Stimulated activated CD8-positive, alpha-beta memory T cell treated with anti-CD3 and anti-CD28 coated beads, Interleukin-4, amount 100 ng/mL, for 1 hour (primary cell): ENCODE measurements around the gene KCNH2.

Source experiments
- DNase-seq, 2 donors: peaks; one replicate each; pipeline ENCODE4 v3.0.0-alpha.2; 2020; ENCODE audit warnings: low read depth in 2 of 2, low spot score in 1 of 2

The KCNH2 gene

DNA sequence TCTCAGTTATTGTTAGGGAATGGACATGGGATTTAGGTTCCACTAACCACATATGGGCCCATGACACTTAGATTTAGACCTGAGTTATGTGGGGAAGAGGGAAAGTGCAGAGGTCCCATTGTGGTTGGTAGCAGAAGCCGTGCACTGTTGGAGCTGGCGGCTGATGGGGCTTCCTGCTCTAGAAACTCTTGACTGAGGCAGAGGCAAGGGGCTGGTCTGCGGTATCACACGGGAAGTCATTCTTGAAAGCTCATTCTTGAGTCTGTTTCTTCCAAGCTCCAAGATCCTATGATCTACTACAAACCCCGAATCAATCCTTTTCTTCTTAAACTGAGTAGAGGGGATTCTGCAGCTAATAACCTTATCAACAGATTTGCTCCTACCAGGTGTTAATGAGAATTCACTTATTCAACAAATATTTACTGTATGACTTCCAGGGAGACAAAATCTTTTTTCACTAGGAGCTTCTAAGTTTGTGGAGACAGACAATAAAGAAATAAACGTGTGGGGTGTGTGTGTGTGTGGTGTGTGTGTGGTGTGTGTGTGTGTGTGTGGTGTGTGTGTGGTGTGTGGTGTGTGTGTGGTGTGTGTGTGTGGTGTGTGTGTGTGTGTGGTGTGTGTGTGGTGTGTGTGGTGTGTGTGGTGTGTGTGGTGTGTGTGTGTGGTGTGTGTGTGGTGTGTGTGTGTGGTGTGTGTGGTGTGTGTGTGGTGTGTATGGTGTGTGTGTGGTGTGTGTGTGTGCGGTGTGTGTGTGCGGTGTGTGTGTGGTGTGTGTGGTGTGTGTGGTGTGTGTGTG is 68.7 kb downstream of the KCNH2 start:
- DNase-seq = peak; percentile 13 to 17

- no peak for DNase-seq
These were observed 69.9 kb downstream of the KCNH2 start for GRCh38 chr7:150908173-150908572.

DNA sequence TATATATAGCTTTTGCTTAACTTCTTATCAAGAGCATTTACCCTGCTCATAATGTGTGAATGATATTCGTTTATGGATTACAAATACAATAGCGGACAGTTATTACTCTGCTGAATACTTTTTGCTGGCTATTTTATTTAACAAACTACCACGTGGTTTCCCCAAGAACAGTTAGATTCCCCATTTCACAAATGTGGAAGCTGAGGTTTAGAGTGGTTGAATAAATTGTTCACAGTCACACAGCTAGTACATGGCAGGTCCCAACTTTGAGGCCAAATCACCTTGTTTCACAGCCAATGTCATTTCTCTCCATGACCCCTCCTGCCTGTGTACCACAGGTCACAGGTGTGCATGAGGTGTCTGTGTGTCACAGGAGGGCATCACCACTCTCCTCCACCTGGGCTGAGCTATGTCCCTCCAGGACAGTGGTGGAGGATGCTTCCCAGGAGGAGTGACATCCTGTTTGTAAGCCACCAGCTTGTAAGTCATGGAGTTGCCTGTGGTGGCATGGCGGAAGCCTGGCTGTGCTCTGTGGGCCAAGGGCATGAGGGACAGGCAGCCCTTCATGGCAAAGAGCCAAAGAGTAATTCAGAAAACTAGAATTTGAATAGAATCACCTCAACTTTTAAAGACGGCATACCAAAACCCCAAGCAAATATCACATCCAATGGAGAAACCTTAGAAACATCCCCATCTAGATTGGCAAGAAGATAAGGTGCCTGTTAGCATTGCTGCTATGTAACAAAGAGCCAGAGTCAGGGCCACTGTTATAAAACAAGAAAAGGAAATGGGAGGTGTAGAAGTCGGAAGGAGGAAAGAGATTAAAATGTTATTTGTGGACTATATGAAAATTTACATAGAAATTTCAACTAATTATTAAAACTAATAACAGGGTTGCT is 73.9 kb downstream of the KCNH2 start:
- DNase-seq = no peak

DNA sequence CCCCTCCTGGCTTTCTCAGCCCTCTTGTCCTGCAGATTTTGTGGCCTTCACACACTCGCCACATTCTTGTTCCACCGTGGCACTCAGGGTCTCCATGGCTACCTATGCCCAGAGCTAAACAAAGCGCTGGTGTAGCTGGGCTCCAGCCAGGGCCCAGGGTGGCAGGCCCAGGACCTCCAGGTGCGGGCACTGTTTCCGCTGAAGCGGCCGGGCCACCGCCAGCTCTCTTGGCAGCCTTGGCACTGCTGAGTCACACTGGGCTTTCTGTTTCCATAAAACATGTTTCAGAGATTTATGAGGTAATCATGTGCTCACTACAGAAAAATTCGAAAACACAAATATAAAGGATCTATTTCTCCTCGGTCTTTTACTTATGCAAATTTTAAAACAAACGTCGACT is 74.5 kb downstream of the KCNH2 start:
- DNase-seq = no peak

- no peak for DNase-seq
These were observed 75.8 kb downstream of the KCNH2 start for GRCh38 chr7:150902078-150903033.

DNA sequence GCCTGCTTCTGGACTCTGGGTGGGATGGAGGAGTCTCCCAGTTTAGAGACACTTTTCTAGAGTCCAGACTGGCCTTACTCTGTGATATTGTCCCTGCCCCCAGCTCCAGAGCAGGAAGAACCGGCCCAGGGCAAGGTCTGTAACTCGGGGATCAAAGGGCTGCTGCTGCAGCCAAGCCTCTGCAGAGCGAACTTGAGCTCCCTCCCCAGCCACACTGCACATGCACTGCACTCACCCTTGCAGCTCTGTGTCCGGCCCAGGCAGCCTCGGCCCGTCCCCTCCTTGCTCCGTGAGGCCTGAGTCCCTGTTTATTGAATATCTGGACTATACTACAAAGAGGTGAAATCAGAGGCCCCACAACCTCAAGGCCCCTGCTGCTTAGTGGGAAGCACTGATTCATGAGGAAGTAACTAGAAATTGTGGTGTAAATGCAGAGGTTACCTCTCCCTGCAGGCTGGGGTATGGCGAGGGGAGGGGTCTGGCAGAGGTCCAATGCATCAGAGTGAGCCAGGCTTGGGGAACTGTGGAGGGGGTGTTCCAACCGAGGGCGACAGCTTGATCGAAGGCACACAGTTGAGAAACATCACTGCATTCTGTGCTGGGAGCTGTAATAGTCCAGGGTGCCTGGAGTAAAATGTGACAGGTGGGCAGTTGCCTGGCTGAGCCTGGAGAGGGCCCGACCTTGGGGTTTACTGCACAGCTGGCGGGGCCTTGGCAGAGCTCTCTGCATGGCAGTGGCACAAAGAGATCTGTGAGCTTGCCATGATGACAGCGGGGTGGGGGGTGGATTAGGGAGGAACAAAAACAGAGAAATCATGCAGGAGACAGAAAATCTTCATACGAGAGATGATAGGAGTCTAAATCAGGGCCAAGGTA is 76.7 kb downstream of the KCNH2 start:
- no peak for DNase-seq

DNA sequence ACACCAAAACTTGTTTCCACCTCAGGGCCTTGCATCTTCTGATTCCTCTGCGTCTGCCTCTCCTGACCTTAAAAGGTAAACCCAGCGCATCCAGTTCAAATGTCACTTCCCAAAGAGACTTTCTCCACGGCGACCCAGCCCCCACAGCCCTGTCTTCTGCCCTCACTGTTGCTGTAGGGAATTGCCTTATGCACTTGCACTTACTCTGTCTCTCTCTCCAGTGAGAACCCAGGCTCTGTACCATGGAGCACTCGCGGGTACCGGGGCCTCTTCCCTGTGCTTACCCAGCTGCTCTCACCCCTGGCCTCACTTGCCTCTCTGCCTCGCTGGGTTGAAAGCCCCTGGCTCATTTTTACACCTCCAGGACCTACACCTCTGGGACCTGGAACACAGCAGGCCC is 77.4 kb downstream of the KCNH2 start:
- DNase-seq = no peak

DNA sequence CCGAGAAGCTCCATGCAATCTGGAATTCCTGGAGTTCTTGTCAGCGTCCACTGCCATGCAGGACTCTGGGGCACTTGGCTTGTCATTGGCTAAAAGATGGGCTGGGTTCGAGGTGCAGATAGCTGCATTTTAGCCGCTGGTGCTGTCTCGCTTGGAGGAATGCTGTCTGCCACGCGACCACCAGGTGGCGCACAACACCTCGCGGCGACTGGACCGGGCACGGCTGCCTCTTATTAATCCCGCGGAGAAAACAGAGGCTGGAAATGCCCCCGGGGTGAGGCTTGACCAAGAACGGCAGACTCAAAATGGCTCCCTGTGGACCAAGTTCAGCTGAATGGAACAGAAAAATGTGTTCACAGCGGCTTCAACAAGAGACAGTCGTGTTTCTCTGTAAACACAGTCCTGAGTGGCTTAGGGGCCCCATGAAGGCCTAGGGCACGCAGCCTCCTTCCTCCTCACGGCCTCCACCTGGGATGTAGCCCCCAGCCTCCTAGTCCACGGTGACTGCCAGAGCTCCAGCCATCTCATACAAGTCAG is 79.6 kb downstream of the KCNH2 start:
- DNase-seq = peak; percentile 57 to 64

DNA sequence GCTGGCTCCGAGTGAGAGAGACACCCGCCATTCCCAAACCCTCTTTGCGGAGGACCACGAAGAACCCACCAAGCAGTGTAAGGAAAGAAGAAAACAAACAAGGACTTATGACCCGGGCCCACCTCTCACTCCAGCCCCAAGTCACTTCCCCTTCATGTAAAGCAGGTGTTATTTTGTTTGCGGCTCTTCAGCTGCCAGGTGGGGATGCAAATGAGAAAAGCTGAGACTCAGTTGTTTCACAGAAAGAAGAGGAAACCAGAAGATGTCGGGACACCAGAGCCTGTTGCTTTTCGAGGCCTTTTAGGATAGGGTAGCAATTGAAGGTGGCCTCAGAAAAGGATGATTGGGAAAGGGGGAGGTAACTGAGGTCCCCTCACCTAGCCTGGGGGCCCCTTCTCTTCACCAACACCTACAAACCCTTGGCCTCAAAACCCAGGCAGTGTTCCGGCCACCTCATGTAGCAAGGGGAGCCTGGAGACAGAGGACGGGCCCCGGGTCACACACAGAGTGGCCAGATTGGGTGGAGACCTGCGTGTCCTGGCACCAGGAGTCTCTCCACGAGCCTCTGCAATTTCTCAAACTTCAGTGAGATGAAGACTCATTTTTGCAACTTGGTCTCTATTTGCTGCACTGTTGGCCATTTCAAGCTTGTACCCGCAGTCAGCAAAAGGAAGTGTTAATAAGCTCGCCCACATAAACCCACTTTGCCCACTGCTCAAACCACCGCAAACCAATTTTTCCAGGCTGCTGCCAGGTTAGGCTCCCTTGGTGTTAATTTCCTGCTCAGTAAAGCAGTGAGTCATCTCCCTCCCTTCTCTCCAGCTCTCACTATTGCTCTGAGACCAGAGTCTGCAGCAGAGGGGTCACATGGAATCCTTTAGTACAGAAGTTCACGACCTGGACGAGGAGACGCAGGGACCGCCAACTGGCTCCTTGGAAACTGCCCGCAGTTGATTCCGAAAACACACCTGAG is 80.3 kb downstream of the KCNH2 start:
- DNase-seq = no peak

DNA sequence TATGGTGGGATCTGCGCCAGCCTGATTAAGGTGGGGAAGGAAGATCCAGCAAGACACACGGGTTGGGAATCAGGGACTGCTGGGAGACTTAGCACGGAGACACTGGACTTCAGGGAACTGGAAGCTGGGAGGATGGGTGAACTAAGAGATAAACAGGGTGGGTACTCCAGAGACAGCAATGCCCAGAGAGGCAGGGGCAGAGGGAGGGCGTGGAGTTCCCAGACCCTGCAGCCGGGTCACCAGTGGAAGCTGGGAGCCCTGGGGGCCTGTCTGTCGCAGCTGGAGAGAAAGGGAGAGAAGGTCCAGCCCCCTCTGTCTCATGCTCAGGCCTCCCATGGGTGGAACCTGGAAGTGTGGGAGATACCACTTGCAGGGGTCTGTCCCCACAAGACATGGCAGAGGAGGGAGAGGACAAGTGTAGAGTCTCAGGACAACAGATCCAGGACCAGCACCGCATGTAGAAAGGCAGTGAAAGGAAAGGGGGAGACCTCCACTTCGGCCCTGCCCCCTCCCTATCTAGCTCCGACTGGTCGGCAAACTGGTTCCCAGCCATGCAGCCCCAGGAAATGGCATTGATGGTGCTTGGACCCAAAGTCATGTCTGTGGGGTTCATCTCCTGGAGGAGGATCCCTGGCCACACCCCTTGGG is 81.4 kb downstream of the KCNH2 start:
- DNase-seq = no peak

- no peak for DNase-seq
These were observed 82.3 kb downstream of the KCNH2 start for GRCh38 chr7:150895809-150896208.
